HG03457 (cell line): ENCODE data around the gene VAPB.

Experiments
- ATAC-seq: cut with Tn5 transposase; IDR thresholded peaks from one replicate; pipeline ENCODE4 v1.9.1; 2021; ENCODE audit warnings: moderate number of reproducible peaks; ENCODE audit not compliant: unreplicated experiment

The VAPB gene

DNA sequence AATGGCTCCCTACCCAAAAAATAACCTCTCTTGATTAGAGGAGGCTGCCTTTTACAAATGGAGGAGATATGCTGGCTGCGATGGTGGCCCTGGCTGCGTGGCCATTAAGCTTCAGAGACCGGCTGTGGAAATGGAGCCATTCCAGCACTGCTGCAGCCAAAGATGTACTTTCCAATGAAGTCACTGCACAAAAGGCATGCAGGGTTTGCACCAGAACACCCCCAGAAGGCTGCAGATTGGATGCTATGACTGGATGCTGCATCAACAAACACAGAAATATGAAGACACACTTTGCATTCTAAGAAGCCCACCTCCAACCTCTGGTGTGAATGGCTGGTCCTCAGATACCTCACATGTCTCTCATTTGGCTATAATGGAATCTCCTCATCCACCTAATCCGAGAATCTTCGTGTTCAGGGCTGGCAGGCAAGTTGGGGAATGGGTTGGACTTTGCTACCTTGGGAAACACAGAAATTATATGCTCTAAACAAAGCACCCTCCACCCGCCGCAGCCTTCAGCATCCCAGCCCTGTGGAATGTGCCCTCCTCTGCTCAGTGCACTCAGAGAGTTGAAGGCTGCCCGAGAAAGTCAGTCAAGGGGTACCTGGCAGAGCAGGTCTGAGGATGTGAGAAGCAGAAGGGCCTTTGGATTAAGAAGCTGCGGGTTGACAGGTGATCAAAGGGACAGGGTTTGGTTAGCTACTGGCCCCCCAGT, 90.9 kb downstream of the VAPB start:
- no peak for ATAC-seq

DNA sequence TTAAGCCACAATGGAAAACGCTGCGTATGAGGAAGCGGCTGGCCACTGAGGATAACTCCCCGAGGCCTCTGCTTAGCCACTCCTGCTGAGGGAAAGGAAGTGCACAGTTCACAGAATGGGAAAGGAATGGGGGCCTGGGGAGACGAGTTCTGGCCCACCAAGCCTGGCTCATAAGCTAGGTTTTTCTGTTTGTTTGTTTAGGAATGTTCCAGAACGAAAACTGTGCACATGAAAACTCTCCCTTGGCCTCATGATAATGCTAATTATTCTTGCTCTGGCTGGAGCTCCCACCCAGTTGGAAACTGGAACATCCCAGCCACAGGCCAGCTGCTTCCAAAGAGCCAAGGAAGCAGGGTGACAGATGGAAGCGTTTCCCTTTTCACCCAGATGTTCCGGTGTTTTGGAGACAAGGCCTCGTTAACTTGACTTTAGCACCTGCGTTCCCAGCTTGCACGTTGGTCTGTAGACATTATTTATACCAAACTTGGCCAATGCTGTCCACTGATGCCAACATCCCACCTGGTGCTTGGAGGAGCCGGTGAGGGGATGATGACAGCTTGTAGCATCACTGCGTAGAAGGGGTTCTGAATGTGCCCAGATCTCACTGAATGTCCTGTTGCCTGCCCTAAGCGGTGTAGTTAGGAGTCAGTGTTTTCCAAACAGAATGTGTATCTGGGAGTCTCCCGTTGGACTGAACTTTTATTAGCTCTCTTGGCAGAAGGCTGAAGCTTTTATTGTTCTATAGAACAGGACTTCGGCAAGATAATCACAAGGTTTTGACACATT, 91.7 kb downstream of the VAPB start:
- no peak for ATAC-seq

DNA sequence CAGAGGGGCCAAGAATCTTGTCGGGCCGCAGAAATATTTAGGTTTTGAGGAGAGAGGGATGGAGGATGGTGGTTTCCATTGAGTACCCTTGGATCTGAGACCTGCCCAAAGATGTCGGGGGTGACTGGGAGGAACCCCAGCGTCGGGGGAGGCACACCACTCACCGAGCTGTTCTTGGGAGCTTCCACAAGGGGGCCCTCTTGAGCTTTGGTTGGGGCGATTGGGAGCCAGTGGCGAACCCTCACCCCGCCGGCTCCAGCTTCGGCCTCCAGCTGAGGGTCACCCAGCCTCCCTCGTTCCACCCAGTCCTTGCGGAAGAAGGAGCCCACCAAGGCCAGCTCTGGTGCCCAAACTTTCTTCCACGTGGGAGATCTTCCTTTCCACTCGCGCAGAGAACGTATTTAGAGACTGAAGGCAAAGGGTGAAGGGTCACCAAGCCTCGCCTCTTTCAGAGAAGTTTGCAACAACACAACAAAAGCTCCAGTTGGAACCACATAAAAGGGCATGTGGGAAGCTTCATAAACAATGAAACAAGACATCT, 92.5 kb downstream of the VAPB start:
- ATAC-seq, result no peak

DNA sequence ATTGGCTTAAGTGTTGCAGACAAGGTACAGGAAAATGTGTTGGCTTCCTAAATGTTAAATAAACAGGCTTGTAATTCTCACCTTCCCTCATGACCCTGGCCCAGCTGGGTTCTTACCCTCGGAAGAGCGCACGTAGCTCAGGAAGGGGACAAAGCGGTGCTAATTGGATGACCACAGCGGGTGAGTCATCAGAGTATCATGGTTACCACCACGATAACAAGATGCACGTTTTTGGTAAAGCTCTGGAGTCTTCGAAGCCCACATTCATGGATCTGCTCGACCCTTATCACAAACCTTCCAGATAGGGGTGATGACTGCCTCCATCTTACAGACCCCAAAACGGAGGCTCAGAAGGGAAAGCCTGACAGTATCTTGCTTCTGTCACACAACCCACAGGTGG, 93.4 kb downstream of the VAPB start:
- no peak for ATAC-seq

DNA sequence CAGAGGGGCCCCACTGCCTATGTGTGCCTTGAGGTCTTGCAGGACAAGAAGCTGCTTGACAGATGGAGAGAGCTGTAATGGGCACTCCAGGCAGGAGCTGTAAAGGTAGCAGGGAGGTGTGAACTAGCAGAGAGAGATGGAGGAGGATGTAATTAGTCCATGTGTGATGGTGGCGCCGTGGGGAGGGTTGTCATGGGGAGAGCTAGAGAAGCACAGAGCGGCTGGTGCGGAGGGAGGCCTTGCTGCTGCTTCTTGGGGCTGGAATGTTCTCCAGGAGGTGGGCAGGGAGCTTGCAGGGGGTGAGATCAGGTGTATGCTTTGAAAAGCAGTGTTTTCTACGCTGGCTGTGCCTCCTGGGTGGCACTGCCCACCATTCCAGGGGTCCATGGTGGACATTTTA, 94.0 kb downstream of the VAPB start:
- no peak for ATAC-seq

DNA sequence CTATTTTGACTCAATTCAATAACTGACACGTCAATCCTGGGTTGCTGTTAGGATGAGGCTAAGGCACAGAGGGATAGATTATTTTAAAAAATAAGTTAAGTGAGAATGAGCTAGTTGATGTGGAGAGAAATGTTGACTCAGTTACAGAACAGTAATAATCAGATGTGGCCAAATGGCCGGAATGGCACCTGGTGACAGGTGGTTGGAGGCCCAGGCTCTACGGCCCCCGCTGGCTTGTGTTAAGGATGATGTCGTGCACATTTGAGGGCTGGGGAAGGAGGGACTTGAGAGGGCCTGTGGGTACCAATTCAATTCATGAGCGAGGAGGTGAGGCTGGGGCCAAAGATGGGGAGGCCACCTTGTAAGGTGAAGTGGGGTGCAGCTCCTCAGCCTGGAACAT, 94.4 kb downstream of the VAPB start:
- ATAC-seq, result no peak

DNA sequence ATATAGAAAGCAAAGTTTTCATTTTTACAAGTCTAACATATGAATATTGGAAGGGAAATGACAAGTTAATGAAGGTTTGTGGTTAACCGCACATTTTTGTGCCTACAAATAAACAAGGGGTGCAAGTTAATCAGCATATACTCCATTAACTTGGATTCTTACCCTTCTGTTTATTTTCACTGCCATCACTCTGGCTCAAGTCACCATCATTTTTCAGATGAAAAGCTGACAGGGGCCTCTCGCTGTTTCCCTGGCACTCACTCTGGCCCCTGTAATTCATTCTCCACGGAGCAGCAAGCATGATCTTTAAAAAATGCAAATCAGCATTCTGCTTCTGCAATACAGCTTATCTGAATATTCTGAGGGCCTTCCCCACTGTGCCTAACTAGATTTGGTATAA, 96.4 kb downstream of the VAPB start:
- ATAC-seq, result no peak

DNA sequence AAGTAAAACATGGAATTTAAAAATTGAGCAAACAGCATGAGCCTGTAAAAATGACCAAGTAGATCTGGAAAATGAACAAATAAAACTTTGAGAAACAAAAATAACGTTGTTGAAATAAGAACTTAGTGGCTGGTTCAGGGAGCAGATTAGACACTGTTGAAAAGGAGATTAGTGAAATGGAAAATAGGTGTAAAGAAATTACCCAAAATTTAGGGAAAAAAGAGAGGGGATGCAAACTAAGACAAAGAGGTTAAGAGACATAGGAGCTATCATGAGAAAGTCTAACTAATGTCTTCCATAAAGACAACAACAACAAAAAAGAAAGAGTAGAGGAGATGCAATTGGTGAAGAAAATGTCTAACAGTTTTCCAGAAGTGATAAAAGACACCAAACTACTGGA, 97.2 kb downstream of the VAPB start:
- no peak for ATAC-seq

DNA sequence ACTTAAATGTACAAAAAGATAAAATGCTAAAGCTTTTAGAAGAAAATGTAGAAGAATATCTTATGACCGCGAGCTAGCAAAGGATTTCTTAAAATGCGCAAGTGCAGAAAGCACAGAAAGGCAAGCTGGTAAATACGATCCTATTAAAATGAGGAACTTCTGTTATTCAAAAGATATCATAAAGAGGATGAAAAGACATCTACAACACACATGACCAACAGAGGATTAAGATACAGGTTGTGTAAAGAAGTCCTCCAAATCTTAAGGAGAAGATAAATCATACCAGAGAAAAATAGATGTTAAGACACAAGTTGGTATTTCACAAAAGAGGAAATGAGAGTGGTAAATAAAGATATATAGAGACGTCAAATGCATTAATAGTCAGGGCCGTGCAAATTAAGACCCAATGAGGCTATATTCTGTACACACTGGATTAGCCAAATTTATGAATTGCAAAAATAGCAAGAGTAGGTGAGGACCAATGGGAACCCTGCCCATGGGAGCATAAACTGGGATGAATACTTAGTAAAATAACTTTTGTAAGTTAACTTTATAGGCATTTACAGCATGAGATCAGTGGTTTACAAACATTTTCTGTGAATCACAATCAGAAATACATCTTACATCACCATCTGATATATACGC, 103.2 kb downstream of the VAPB start:
- no peak for ATAC-seq

DNA sequence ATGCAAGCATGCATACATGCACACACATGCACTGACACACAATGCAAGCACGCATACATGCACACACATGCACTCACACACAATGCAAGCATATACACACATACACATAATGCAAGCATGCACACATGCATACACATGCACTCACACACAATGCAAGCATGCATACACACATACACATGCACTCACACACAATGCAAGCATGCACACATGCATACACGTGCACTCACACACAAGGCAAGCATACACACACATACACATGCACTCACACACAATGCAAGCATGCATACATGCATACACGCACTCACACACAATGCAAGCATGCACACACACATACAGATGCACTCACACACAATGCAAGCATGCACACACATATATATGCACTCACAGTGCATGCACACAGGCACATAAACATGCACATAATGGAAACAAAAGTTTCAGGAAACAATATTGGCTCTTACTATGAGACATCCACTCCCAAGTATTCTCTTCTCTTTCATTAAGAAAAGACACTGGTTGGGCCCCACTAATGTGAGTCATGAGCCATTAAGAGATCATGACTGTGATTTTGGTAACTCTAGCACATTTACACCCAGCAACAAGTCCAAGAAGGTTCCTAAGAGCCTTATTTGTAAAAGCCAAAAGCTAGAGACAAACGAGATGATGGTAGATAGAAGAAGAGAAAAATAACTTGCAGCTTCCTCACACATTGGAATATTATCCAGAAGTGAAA, 103.9 kb downstream of the VAPB start:
- no peak for ATAC-seq

DNA sequence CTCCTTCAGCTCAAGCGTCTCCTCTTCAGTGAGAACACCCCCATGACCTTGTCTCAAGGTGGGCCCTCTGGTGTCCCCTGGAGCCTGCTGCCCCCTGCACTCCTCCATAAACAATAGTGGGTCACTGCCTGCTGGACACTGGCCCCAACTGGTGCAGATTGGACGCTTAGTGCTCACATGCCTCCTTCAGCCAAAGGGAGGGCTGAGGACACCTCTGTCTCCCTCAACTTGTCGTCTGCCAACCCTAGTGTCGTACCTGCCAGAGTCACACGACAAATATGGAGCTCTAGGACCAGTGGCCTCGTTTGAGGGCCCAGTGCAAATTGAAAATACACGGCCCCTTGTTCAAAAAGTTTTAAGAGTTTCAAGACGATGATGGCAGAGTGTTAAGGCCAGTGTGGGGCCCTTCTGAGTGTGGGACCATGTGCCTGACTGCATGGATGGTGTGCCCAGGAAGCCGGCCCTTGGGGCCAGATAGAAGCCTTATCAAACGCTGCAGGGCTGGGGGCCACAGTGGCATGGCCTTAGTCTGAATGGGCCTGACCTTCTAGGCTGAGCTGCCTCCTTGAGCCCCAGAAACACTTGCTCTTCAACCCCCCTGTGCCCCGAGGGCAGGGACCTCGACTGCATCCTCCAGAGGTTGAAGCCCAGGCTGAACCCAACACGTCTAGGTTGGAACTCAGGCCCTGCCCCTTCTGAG, 106.0 kb downstream of the VAPB start:
- ATAC-seq, result no peak

DNA sequence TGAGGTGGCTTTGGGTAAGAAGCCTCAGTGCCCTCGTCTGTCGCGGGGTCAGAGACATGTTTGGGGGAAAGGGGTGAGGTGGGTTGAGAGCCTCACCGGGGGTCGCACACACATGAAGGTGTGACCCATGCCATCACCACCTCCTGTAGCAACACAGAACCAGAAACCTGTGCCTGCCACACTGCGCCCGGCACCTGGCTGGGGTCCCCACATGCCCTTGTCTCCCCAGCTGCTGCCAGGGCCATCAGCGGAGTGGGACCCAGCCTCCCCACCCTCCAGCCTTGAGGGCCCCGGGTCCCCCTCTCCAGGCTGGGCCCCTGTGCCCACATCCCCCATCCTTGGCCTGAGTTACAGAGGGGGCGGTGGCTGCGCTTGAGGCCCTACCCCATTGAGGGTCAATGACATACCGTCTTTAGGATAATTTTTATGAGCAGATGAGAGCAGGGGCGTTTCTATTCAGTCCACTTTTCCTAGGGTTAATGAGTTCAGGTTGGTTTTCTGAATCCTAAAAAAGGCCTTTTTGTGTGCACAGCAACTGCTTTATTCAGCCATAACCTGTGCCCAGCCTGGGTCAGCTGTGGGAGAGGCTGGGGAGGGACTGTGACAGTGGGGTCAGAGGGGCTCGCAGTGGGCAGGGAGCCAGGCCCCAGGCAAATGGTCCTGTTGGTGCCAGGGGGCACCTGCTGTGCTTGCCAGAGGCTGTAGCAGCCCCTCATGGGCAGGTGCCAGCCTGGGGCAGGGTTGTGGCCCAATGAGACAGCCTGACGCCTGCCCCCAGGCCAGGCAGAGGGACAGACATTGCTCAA, 106.8 kb downstream of the VAPB start:
- no peak for ATAC-seq

DNA sequence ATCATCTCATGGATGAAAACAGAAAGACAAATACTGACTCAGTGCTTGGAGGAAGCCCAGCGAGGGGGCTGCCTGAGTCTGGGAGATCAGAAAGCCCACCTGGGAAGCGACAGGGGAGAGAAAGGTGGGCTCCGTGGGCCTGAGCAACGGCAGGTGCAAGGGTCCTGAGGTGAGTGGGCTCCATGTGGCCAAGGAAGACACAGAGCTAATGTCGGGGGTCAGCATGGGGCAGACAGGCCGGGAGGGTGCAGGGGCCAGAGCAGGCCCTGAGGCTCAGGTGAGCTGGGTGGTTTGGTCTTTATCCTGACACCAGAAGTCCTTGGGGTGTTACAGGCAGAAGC, 107.4 kb downstream of the VAPB start:
- ATAC-seq, result no peak

DNA sequence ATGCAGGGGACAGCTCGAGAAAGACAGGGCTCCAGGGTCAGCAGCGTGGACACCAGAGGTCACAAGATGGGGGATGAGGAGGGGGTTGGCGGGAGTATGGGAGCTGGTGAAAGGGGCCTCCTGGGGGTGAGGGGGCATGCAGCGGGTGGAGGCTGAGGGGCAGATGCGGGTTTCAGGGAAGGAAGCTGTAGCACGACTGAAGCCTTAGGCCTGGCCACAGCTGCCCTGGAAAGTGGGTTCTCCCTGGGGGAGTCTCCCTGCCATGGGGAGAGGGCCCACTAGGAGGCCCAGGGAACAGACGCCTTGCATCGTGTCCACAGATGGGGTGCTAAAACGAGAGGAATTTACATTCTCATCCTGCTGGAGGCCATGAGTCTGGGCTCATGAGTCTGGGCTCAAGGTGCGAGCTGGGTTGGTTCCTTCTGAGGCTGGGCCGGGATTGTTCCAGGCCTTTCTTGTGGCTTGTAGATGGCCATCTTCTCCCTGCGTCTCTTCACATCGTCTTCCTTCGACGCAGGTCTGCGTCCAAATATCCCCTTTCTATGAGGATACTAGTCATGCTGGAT, 108.1 kb downstream of the VAPB start:
- no peak for ATAC-seq

DNA sequence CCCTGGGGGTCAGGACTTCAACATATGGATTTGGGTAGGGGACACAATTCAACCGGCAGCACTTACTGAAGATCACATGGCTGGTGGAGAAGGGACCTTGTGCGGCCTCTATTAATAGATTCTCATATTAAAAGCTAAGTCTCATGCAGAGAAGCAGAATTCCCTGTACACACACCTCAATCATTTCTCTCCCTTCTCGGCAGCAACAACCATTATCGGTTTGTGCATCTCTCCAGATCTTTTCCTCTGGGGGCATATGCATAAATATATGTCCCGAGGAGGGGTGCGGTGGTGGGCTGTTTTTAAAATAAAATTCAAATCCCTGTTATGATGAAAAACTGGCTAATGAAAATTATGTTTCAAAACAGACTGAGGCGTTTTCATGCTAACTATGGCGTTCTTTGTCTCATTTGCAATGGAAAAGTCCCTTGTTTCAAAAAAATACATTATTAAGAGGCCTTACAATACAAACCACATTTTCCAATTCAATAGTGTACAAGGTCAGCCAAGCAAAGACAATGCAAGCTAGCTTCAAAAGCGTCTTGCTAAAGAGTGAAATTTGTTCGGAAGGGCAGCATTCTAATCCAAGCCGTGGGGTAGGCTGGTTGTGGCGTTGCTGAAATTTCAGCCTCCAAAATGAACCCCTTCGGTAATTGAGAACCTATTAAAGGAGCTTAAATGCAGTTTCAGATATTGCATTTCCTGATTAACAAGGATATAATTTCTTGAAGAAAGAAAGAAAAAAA, 108.9 kb downstream of the VAPB start:
- ATAC-seq, result no peak

DNA sequence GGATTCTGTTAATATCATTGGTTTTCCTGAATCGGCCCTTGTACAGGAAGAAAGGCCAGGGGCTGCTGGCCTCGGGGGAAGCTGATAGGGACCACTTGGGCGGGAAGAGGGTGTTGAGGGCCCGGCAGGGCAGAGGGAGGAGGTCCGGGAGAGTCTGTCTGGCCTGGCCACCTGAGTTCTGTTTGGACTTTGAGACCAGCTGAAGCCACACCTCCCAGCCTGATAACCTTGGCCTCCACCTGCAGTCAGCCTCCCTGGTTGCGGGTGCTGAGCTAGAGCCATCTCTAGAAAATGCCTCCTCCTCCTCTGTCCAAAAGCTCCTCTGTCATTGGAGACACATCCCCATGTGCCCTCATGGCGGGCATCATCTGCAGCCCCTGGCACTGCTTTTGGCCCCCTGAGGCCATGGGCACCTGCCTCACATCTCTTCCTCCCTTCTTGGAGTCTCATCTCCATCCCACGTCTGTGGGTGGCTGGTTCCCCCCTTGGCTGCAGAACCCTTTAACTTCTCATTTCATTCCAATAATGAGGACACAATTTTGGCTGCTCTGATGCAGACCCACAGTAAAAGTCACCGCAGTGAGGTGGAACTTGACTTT, 109.5 kb downstream of the VAPB start:
- ATAC-seq, result no peak

DNA sequence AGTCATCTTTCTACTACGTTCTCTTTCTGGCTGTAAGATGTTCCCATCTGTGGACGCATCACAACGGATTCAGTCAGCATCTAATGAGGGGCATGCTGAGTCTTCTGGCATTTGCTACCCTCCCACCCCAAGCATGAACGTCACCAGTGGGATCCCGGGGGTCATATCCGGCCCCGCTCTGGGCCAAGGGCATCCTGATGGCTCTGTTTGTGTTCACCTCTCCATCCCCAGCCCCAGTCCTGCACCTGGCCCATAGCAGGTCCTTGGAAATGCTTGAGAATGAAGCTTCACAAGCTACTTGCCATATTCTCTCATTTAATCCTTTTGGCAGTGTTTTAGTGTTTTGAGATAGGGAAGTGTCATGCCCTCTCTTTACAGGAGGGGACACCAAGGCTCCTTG, 111.2 kb downstream of the VAPB start:
- no peak for ATAC-seq
